ENCODE measurements around the gene CIBAR2.

Gene CIBAR2

GRCh38 chr16:85151603-85152413 is 39.5 kb upstream of the CIBAR2 start:
- no peak for TF ChIP-seq SPI1 (IDR thresholded peaks at IDR 0.05; ENCODE audit: borderline replicate concordance, low read depth)
- no peak for TF ChIP-seq POLR2AphosphoS5 (IDR thresholded peaks at IDR 0.05; ENCODE audit: low read depth)
- no peak for DNase-seq (ENCODE audit: low read depth in 1 of 2, low spot score in 1 of 2)
- Histone ChIP-seq H3K27me3 (ENCODE audit: insufficient read depth, poor library complexity, severe bottlenecking) (peaks cover 9% of the 10 kb centered on the region), H3K27ac (replicated peaks) (no peak overlapping the region), H3K4me3 (replicated peaks; ENCODE audit: insufficient read depth, low read length) (no peak overlapping the region)

GRCh38 chr16:85151079-85151602 is 38.9 kb upstream of the CIBAR2 start:
- no peak overlapping the region for H3K4me3 ChIP-seq (replicated peaks; ENCODE audit: insufficient read depth, low read length)
- DNase-seq (ENCODE audit: low read depth in 1 of 2, low spot score in 1 of 2): no peak
- H3K27ac ChIP-seq (replicated peaks): no peak overlapping the region
- peaks cover 9% of the 10 kb centered on the region for H3K27me3 ChIP-seq (ENCODE audit: insufficient read depth, poor library complexity, severe bottlenecking)
- TF ChIP-seq SPI1 (IDR thresholded peaks at IDR 0.05; ENCODE audit: borderline replicate concordance, low read depth): no peak
- TF ChIP-seq GABPA (IDR thresholded peaks at IDR 0.05; ENCODE audit: low read depth): no peak
- no peak for TF ChIP-seq POLR2AphosphoS5 (IDR thresholded peaks at IDR 0.05; ENCODE audit: low read depth)
- TF ChIP-seq CTCF (IDR thresholded peaks at IDR 0.05; ENCODE audit: insufficient read depth, low read length): no peak
- TF ChIP-seq, protein P1, sequence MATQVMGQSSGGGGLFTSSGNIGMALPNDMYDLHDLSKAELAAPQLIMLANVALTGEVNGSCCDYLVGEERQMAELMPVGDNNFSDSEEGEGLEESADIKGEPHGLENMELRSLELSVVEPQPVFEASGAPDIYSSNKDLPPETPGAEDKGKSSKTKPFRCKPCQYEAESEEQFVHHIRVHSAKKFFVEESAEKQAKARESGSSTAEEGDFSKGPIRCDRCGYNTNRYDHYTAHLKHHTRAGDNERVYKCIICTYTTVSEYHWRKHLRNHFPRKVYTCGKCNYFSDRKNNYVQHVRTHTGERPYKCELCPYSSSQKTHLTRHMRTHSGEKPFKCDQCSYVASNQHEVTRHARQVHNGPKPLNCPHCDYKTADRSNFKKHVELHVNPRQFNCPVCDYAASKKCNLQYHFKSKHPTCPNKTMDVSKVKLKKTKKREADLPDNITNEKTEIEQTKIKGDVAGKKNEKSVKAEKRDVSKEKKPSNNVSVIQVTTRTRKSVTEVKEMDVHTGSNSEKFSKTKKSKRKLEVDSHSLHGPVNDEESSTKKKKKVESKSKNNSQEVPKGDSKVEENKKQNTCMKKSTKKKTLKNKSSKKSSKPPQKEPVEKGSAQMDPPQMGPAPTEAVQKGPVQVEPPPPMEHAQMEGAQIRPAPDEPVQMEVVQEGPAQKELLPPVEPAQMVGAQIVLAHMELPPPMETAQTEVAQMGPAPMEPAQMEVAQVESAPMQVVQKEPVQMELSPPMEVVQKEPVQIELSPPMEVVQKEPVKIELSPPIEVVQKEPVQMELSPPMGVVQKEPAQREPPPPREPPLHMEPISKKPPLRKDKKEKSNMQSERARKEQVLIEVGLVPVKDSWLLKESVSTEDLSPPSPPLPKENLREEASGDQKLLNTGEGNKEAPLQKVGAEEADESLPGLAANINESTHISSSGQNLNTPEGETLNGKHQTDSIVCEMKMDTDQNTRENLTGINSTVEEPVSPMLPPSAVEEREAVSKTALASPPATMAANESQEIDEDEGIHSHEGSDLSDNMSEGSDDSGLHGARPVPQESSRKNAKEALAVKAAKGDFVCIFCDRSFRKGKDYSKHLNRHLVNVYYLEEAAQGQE (IDR thresholded peaks at IDR 0.05; ENCODE audit: insufficient replicate concordance, low read depth): no peak

DNA sequence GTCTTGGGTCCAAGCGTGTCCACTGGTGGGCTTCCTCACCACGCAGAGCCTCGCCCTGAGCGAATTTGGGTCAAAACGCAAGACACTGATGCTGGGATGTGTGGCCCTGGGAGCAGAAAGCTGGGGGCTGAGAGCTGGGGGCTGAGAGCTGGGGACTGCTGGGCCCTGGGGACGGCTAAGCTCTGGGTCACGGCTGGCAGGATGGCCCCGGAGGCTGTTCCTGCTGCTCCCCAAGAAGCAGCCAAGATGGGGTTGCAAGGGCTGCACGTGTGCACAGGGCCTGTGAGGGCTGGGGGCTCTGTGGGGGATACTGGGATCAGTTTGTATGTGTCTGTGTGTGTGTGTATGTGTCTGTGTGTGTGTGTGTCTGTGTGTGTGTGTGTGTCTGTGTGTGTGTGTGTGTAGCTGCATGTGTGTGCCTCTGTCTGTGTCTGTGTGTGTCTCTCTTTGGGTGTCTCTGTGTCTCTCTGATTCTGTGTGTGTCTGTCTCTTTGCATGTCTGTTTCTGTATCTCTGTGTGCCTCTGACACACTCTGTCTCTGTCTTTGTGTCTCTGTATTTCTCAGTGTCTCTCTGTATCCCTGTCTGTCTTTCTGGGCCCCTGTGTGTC is 38.2 kb upstream of the CIBAR2 start:
- Histone ChIP-seq H3K27me3 (ENCODE audit: insufficient read depth, poor library complexity, severe bottlenecking) (peaks cover 9% of the 10 kb centered on the region), H3K27ac (replicated peaks) (no peak overlapping the region), H3K4me3 (replicated peaks; ENCODE audit: insufficient read depth, low read length) (no peak overlapping the region)
- TF ChIP-seq, protein P1 (IDR thresholded peaks at IDR 0.05; ENCODE audit: insufficient replicate concordance, low read depth): no peak
- TF ChIP-seq SPI1 (IDR thresholded peaks at IDR 0.05; ENCODE audit: borderline replicate concordance, low read depth): no peak
- TF ChIP-seq POLR2AphosphoS5 (IDR thresholded peaks at IDR 0.05; ENCODE audit: low read depth): no peak
- no peak for TF ChIP-seq CTCF (IDR thresholded peaks at IDR 0.05; ENCODE audit: insufficient read depth, low read length)
- TF ChIP-seq GABPA (IDR thresholded peaks at IDR 0.05; ENCODE audit: low read depth): no peak
- no peak for DNase-seq (ENCODE audit: low read depth in 1 of 2, low spot score in 1 of 2)

DNA sequence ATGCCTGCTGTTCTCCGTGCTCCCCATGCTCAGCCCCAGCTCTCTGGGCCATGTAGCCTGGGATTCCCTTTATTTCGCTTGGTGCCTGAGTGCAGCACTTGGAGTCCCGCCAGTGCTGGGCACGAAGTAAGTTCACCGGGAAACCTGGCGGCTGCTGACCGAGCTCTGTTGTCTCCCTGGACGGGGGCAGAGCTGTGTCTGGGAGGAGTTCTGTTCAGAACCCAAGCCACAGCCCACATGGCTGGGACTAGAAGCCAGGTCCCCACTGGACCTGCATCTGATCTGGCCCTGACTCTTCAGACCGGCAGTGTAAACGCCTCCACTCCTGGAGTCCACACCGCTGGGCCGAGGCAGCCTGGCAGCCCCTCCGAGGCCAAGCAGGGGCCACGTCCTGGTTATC is 37.5 kb upstream of the CIBAR2 start:
- no peak for TF ChIP-seq GABPA (IDR thresholded peaks at IDR 0.05; ENCODE audit: low read depth)
- TF ChIP-seq POLR2AphosphoS5 (IDR thresholded peaks at IDR 0.05; ENCODE audit: low read depth): no peak
- TF ChIP-seq CTCF (IDR thresholded peaks at IDR 0.05; ENCODE audit: insufficient read depth, low read length): no peak
- no peak for TF ChIP-seq SPI1 (IDR thresholded peaks at IDR 0.05; ENCODE audit: borderline replicate concordance, low read depth)
- TF ChIP-seq, protein P1 (IDR thresholded peaks at IDR 0.05; ENCODE audit: insufficient replicate concordance, low read depth): no peak
- peaks cover 9% of the 10 kb centered on the region for H3K27me3 ChIP-seq (ENCODE audit: insufficient read depth, poor library complexity, severe bottlenecking)
- no peak overlapping the region for H3K4me3 ChIP-seq (replicated peaks; ENCODE audit: insufficient read depth, low read length)
- DNase-seq (ENCODE audit: low read depth in 1 of 2, low spot score in 1 of 2): no peak
- H3K27ac ChIP-seq (replicated peaks): no peak overlapping the region

Measured in HL-60 (cell line).